PC-3 (cell line): Measurements from ENCODE around the gene MYBPC3. TPM values are rescaled to one million over a fixed set of nuclear protein-coding genes. Genes with fewer than 3 reads are reported as not detected.

Experiments used
- ATAC-seq: fragments of 200-7000 bp; cut with Tn5 transposase; 2 replicates; pipeline ENCODE4 v1.9.1; 2020; ENCODE audit warnings: mild to moderate bottlenecking, moderate library complexity
- BruUV-seq: library from RNA; stranded (reverse); fragments of 400-500 nt; replicated peaks from 2 replicates; lab custom pipeline; 2021; lab: Mats Ljungman, UMichigan
- CTCF ChIA-PET: fragments of 300-600 bp; sonication (Branson Sonifier 250); formaldehyde crosslinking; loops from one replicate; lab custom pipeline; 2022; ENCODE audit warnings: antibody characterized with exemption; lab: Charles Lee
- POLR2A ChIA-PET: fragments of 300-600 bp; sonication (Branson Sonifier 250); formaldehyde crosslinking; loops from one replicate; lab custom pipeline; 2022; ENCODE audit warnings: antibody characterized with exemption; ENCODE audit not compliant: unreplicated experiment; lab: Charles Lee
- DNase-seq: peaks from one replicate; pipeline ENCODE4 v3.0.0-alpha.2; 2015
- H2AFZ ChIP-seq: fragments of 300-600 bp; sonication (generic); 2 replicates; pipeline ENCODE4 v1.6.0; 2016; ENCODE audit warnings: antibody characterized with exemption, low read length
- H3F3A ChIP-seq: fragments of 300-600 bp; sonication (generic); one replicate; pipeline ENCODE4 v1.6.0; 2017; ENCODE audit warnings: antibody characterized with exemption, low read length, control low read depth, mild to moderate bottlenecking; ENCODE audit not compliant: unreplicated experiment
- H3K27ac ChIP-seq: fragments of 300-600 bp; sonication (generic); 2 replicates; pipeline ENCODE4 v1.5.1; 2016; ENCODE audit warnings: mild to moderate bottlenecking, low read length
- H3K27me3 ChIP-seq: fragments of 300-600 bp; sonication (generic); 2 replicates; pipeline ENCODE4 v1.6.1; 2016; ENCODE audit warnings: low read length, mixed read lengths
- H3K36me3 ChIP-seq: fragments of 300-600 bp; sonication (generic); 2 replicates; pipeline ENCODE4 v1.6.1; 2016; ENCODE audit warnings: low read depth, mixed run types, low read length, mixed read lengths
- H3K4me1 ChIP-seq: fragments of 300-600 bp; sonication (generic); 2 replicates; pipeline ENCODE4 v1.5.1; 2016; ENCODE audit warnings: low read length; ENCODE audit not compliant: insufficient read depth
- H3K4me2 ChIP-seq: fragments of 300-600 bp; sonication (generic); 2 replicates; pipeline ENCODE4 v1.6.0; 2016; ENCODE audit warnings: low read length
- H3K4me3 ChIP-seq: fragments of 300-600 bp; sonication (generic); 2 replicates; pipeline ENCODE4 v1.5.1; 2016; ENCODE audit warnings: mild to moderate bottlenecking, low read length, mixed read lengths
- H3K79me2 ChIP-seq: fragments of 300-600 bp; sonication (generic); 2 replicates; pipeline ENCODE4 v1.6.1; 2017; ENCODE audit warnings: low read length, mixed read lengths
- H3K9ac ChIP-seq: fragments of 300-600 bp; sonication (generic); 2 replicates; pipeline ENCODE4 v1.6.0; 2016; ENCODE audit warnings: mild to moderate bottlenecking, low read length
- H3K9me2 ChIP-seq: fragments of 300-600 bp; sonication (generic); replicated peaks from 2 replicates; pipeline ENCODE4 v1.6.1; 2016; ENCODE audit warnings: mixed run types, low read length, mixed read lengths
- H3K9me3 ChIP-seq: fragments of 300-600 bp; sonication (generic); 2 replicates; pipeline ENCODE4 v1.6.1; 2016; ENCODE audit warnings: low read length, mixed read lengths
- H4K20me1 ChIP-seq: fragments of 300-600 bp; sonication (generic); 2 replicates; pipeline ENCODE4 v1.6.1; 2016; ENCODE audit warnings: low read length, mixed read lengths
- EZH2 ChIP-seq: fragments of 300-600 bp; sonication (generic); IDR thresholded peaks from one replicate; pipeline ENCODE4 v1.6.1; 2017; ENCODE audit warnings: antibody characterized with exemption, mild to moderate bottlenecking, low read length; ENCODE audit not compliant: unreplicated experiment
- EZH2phosphoT487 ChIP-seq: fragments of 300-600 bp; sonication (generic); IDR thresholded peaks from 2 replicates; pipeline ENCODE4 v1.6.1; 2018; ENCODE audit warnings: mild to moderate bottlenecking, antibody characterized with exemption, low read length, borderline replicate concordance
- intact Hi-C: fragments of 100-400 bp; cut with micrococcal nuclease; formaldehyde crosslinking; loops from 2 replicates; pipeline ENCODE4 v1.9.0; 2023
- total RNA-seq: library from RNA; depleted of rRNA; stranded (reverse); fragments of >200 nt; gene quantifications from 2 replicates; pipeline ENCODE4 v1.2.3, GENCODE V29; 2014
- TF ChIP-seq, protein P1 (sequence below): fragments of 300-600 bp; sonication (generic); conservative IDR thresholded peaks from 2 replicates; pipeline ENCODE4 v1.5.1; 2017; ENCODE audit warnings: antibody characterized with exemption, low read depth, mild to moderate bottlenecking, low read length

Gene MYBPC3
- total RNA-seq, 1 experiment from 2014 or later = not detected

DNA sequence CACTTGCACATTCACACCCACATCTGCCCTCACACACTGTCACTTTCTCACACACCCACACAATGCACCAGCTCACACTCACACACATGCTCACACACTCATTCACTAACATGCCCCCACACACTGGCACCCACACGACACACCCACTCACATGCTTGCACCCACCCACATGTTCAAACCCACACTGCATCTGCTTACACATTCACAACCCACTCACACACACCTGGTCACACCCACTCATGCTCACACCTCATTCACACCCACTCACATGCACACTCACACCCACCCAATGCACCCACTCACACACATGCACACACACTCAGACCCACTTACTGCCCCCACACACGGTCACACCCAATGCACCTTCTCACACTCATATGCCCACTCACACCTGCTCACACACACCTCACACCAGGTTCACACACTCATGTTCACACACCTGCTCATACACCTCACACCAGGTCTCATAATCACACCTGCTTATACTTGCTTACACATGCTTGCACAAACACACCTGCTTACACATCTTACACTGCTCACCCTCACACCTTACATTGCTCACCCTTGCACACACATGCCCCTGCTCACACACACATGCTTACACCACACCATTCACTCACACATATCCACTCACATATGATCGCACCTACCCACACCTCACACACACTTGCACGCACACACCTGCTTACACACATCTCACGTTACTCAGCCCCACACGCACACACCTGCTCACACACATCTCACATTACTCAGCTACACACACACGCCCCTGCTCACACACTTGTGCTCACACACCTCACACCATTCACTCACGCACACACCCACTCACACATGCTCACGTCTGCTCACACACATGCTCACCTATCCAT is 3.9 kb upstream of the MYBPC3 start:
- no peaks in the 10 kb centered on the region for H3K9me2 ChIP-seq
- H3K79me2 ChIP-seq = no peaks in the 10 kb centered on the region
- no peaks in the 10 kb centered on the region for H3K4me1 ChIP-seq
- POLR2A ChIA-PET = no interaction called here
- H3K4me3 ChIP-seq = no peak overlapping the region
- DNase-seq (no peak), ATAC-seq (no peak)
- CTCF ChIA-PET = no interaction called here
- H3K9me3 ChIP-seq = no peaks in the 10 kb centered on the region
- no TSS peak for BruUV-seq
- H2AFZ ChIP-seq = no peak overlapping the region
- no peak overlapping the region for H3K27ac ChIP-seq
- H3K36me3 ChIP-seq = no peaks in the 10 kb centered on the region
- no peak overlapping the region for H3K9ac ChIP-seq
- TF ChIP-seq EZH2 (no peak), EZH2phosphoT487 (no peak)
- TF ChIP-seq, protein P1, sequence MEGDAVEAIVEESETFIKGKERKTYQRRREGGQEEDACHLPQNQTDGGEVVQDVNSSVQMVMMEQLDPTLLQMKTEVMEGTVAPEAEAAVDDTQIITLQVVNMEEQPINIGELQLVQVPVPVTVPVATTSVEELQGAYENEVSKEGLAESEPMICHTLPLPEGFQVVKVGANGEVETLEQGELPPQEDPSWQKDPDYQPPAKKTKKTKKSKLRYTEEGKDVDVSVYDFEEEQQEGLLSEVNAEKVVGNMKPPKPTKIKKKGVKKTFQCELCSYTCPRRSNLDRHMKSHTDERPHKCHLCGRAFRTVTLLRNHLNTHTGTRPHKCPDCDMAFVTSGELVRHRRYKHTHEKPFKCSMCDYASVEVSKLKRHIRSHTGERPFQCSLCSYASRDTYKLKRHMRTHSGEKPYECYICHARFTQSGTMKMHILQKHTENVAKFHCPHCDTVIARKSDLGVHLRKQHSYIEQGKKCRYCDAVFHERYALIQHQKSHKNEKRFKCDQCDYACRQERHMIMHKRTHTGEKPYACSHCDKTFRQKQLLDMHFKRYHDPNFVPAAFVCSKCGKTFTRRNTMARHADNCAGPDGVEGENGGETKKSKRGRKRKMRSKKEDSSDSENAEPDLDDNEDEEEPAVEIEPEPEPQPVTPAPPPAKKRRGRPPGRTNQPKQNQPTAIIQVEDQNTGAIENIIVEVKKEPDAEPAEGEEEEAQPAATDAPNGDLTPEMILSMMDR = no peak
- intact Hi-C loops = no loop called here
- no peaks in the 10 kb centered on the region for H3K27me3 ChIP-seq
- H4K20me1 ChIP-seq = no peaks in the 10 kb centered on the region
- no peak overlapping the region for H3K4me2 ChIP-seq
- no peaks in the 10 kb centered on the region for H3F3A ChIP-seq

DNA sequence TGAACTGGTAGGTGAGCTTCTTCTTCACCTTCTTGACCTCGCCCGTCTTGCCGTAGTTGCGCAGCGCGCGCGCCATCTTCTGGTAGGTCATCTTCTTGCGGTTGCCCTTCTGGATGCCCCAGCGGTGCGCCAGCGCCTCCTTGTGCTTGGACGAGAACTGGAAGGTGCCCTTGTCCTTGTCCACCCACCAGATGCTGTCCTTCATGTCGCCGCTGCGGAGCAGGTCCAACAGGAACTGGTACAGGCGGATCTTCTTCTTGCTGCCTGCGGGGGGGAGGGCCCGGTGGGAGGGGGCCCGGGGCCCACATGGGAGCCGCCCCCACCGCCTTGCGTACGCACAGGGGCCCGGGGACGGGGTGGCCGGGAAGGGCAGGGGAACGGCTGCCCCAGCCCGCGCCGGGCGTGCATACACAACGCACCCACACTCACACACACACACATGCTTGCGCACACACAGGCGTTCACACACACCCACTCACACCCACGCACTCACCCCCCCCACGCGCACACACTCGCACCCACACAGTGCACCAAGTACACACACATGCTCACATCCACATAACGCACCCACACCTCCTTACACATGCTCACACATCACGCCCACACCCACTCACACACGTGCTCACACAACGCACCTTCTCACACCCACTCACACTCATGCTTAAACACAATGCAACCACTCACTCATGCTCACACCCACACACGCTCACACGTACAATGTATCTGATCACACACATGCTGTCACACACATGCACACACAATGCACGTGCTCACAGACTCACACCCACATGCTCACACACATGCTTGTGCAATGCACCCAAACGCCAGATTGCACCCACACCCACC is 3.0 kb upstream of the MYBPC3 start:
- Histone ChIP-seq H3K9me2 (no peaks in the 10 kb centered on the region), H3K27me3 (no peaks in the 10 kb centered on the region), H4K20me1 (no peaks in the 10 kb centered on the region), H3K4me1 (no peaks in the 10 kb centered on the region), H3K9me3 (no peaks in the 10 kb centered on the region), H3K27ac (no peak overlapping the region), H3K4me3 (peak overlapping the region; percentile 58), H3K4me2 (peak overlapping the region; percentile 79), H3K79me2 (no peaks in the 10 kb centered on the region), H3F3A (no peaks in the 10 kb centered on the region), H2AFZ (peak overlapping the region; percentile 67), H3K9ac (peak overlapping the region; percentile 33; the same call in 1 of the 2 replicates), H3K36me3 (no peaks in the 10 kb centered on the region)
- BruUV-seq = no TSS peak
- TF ChIP-seq EZH2 = no peak
- TF ChIP-seq, protein P1 = peak; percentile 98
- ChIA-PET CTCF (interaction anchor here (0.5 to 1.4 kb wide), 15 partner anchors 15 to 393 kb away, joined by 3 to 20 read pairs (median 4); partner anchors contain the start of gene DDB2), POLR2A (interaction anchor here (0.5 to 0.6 kb wide), 2 partner anchors 40 to 98 kb away, joined by 3 to 4 read pairs; partner anchors contain the start of gene NR1H3)
- DNase-seq (peak; percentile 95), ATAC-seq (peak; percentile 96)
- intact Hi-C loops = loop anchor here (1.0 to 2.0 kb wide), 5 partner anchors 85 to 466 kb away; partner anchors contain the start of gene MADD
